SJCRH30 (cell line): ENCODE results near the gene ZCCHC14. TPM values are rescaled to one million over a fixed set of nuclear protein-coding genes. Genes with fewer than 3 reads are reported as not detected.
A peak's percentile ranks its signal among the peaks of the same experiment; 100 is the strongest.
"Not testable (repeated sequence)": the region's sequence is repeated elsewhere in the genome, so short reads cannot be mapped to it uniquely, and the experiment has no call there.

Experiments used
- DNase-seq, 2 experiments: peaks; one replicate each; pipeline ENCODE4 v3.0.0-alpha.2; 2015 to 2020
- H3K27ac ChIP-seq: fragments of 250-450 bp; sonication (Bioruptor Pico); 2 replicates; pipeline ENCODE4 v1.5.1; 2020; ENCODE audit warnings: mild to moderate bottlenecking, moderate library complexity
- H3K27me3 ChIP-seq: fragments of 250-450 bp; sonication (Bioruptor Pico); 2 replicates; pipeline ENCODE4 v1.5.1; 2020; ENCODE audit warnings: mild to moderate bottlenecking, moderate library complexity
- H3K36me3 ChIP-seq: fragments of 250-450 bp; sonication (Bioruptor Pico); 2 replicates; pipeline ENCODE4 v1.5.1; 2020; ENCODE audit warnings: mild to moderate bottlenecking, moderate library complexity
- H3K4me1 ChIP-seq: fragments of 250-450 bp; sonication (Bioruptor Pico); 2 replicates; pipeline ENCODE4 v1.5.1; 2020; ENCODE audit warnings: mild to moderate bottlenecking, moderate library complexity
- H3K4me3 ChIP-seq: fragments of 250-450 bp; sonication (Bioruptor Pico); 2 replicates; pipeline ENCODE4 v1.5.1; 2020; ENCODE audit warnings: mild to moderate bottlenecking, moderate library complexity
- H3K9me3 ChIP-seq: fragments of 250-450 bp; sonication (Bioruptor Pico); replicated peaks from 2 replicates; pipeline ENCODE4 v1.5.1; 2020; ENCODE audit warnings: mild to moderate bottlenecking, moderate library complexity
- total RNA-seq: library from RNA; depleted of rRNA; stranded (reverse); fragments of >200 nt; shearing (Covaris generic); gene quantifications from 2 replicates; pipeline ENCODE4 v1.2.3, GENCODE V29; 2014

The ZCCHC14 gene
- total RNA-seq, 1 experiment from 2014 or later, result 7.5 TPM

- no peak overlapping the region for H3K27ac ChIP-seq
- H3K27me3 ChIP-seq, result no peaks in the 10 kb centered on the region
- no peaks in the 10 kb centered on the region for H3K9me3 ChIP-seq
- H3K36me3 ChIP-seq, result no peaks in the 10 kb centered on the region
- peak overlapping the region; percentile 75 for H3K4me3 ChIP-seq
- DNase-seq, result peak; percentile 16 to 38
- H3K4me1 ChIP-seq, result no peaks in the 10 kb centered on the region; the same call in 1 of the 2 replicates
Observed at GRCh38 chr16:87392821-87393679, 99.8 kb downstream of the ZCCHC14 start.

- Histone ChIP-seq H3K4me1 (peaks cover 2% of the 10 kb centered on the region), H3K9me3 (no peaks in the 10 kb centered on the region), H3K27me3 (no peaks in the 10 kb centered on the region), H3K36me3 (no peaks in the 10 kb centered on the region), H3K4me3 (peak within 1 kb of the TSS; percentile 75), H3K27ac (peak within 1 kb of the TSS; percentile 63)
- peak; percentile 89 to 90 for DNase-seq
Observed at GRCh38 chr16:87391950-87392820, 100.6 kb downstream of the ZCCHC14 start, which contains the start of gene MAP1LC3B. TSS of gene MAP1LC3B (plus strand) at chr16:87392336. CDS start at chr16:87392428, 92 bp downstream.

- Histone ChIP-seq H3K27ac (peak overlapping the region; percentile 63), H3K27me3 (no peaks in the 10 kb centered on the region), H3K4me1 (peaks cover 2% of the 10 kb centered on the region), H3K4me3 (peak overlapping the region; percentile 75), H3K9me3 (no peaks in the 10 kb centered on the region), H3K36me3 (no peaks in the 10 kb centered on the region)
- peak in 1 of 2 experiments; percentile 36 for DNase-seq
Observed at GRCh38 chr16:87391324-87391949, 101.4 kb downstream of the ZCCHC14 start.

- Histone ChIP-seq H3K27me3 (no peaks in the 10 kb centered on the region), H3K9me3 (no peaks in the 10 kb centered on the region), H3K4me3 (peak overlapping the region; percentile 75), H3K4me1 (peaks cover 2% of the 10 kb centered on the region), H3K27ac (no peak overlapping the region; the same call in 1 of the 2 replicates), H3K36me3 (no peaks in the 10 kb centered on the region)
- no peak for DNase-seq
Observed at GRCh38 chr16:87390641-87391323, 102.0 kb downstream of the ZCCHC14 start.

- H3K4me3 ChIP-seq, DNase-seq, H3K4me1 ChIP-seq, H3K36me3 ChIP-seq, H3K9me3 ChIP-seq, H3K27me3 ChIP-seq, H3K27ac ChIP-seq: not testable (repeated sequence)
Observed at GRCh38 chr16:87389914-87390313, 102.9 kb downstream of the ZCCHC14 start.

- Histone ChIP-seq H3K36me3 (no peaks in the 10 kb centered on the region), H3K27ac (no peak overlapping the region), H3K4me1 (peaks cover 2% of the 10 kb centered on the region), H3K4me3 (no peak overlapping the region), H3K9me3 (no peaks in the 10 kb centered on the region), H3K27me3 (no peaks in the 10 kb centered on the region)
- DNase-seq, result no peak
Observed at GRCh38 chr16:87389245-87389644, 103.6 kb downstream of the ZCCHC14 start.

GRCh38 chr16:87388818-87389134 lies 104.0 kb downstream of the ZCCHC14 start:
- H3K4me1 ChIP-seq, result peaks cover 2% of the 10 kb centered on the region
- H3K27ac ChIP-seq, result peak overlapping the region; percentile 84
- H3K27me3 ChIP-seq, result no peaks in the 10 kb centered on the region
- H3K9me3 ChIP-seq, result no peaks in the 10 kb centered on the region
- no peaks in the 10 kb centered on the region for H3K36me3 ChIP-seq
- H3K4me3 ChIP-seq, result peak overlapping the region; percentile 33
- no peak for DNase-seq

- no peaks in the 10 kb centered on the region for H3K9me3 ChIP-seq
- H3K4me3 ChIP-seq, result peak overlapping the region; percentile 33
Observed at GRCh38 chr16:87387942-87388817, 104.6 kb downstream of the ZCCHC14 start.

GRCh38 chr16:87384875-87385167 lies 108.0 kb downstream of the ZCCHC14 start:
- H3K4me1 ChIP-seq, H3K36me3 ChIP-seq, H3K27me3 ChIP-seq, DNase-seq, H3K9me3 ChIP-seq: not testable (repeated sequence)
- Histone ChIP-seq H3K27ac (peak overlapping the region; percentile 87), H3K4me3 (peak overlapping the region; percentile 79)

More at GRCh38 chr16:87387942-87388817, 104.6 kb downstream of the ZCCHC14 start:
- Histone ChIP-seq H3K27ac (peak overlapping the region; percentile 84), H3K4me1 (peaks cover 2% of the 10 kb centered on the region), H3K36me3 (no peaks in the 10 kb centered on the region), H3K27me3 (no peaks in the 10 kb centered on the region)
- peak; percentile 88 to 91 for DNase-seq

GRCh38 chr16:87384162-87384874 lies 108.5 kb downstream of the ZCCHC14 start:
- no peaks in the 10 kb centered on the region for H3K27me3 ChIP-seq
- no peaks in the 10 kb centered on the region for H3K36me3 ChIP-seq
- no peaks in the 10 kb centered on the region for H3K9me3 ChIP-seq
- H3K4me1 ChIP-seq, result peaks cover 2% of the 10 kb centered on the region
- DNase-seq, result peak in 1 of 2 experiments; percentile 67
- H3K27ac ChIP-seq, result peak overlapping the region; percentile 87
- H3K4me3 ChIP-seq, result peak overlapping the region; percentile 79

- peak; percentile 89 to 90 for DNase-seq
- H3K9me3 ChIP-seq, result no peaks in the 10 kb centered on the region
- H3K36me3 ChIP-seq, result no peaks in the 10 kb centered on the region
- H3K4me1 ChIP-seq, result peaks cover 2% of the 10 kb centered on the region; the same call in 1 of the 2 replicates
- H3K27ac ChIP-seq, result peak within 1 kb of the TSS; percentile 87
- no peaks in the 10 kb centered on the region for H3K27me3 ChIP-seq
- peak within 1 kb of the TSS; percentile 79 for H3K4me3 ChIP-seq
Observed at GRCh38 chr16:87383505-87384161, 109.2 kb downstream of the ZCCHC14 start, which contains the start of gene FBXO31. TSS of gene FBXO31 (minus strand) at chr16:87383776. CDS start at chr16:87383744, 32 bp downstream.

GRCh38 chr16:87382023-87382785 lies 110.6 kb downstream of the ZCCHC14 start:
- Histone ChIP-seq H3K27ac (peak overlapping the region; percentile 76), H3K4me3 (peak overlapping the region; percentile 79), H3K27me3 (no peaks in the 10 kb centered on the region), H3K4me1 (no peaks in the 10 kb centered on the region; the same call in 1 of the 2 replicates), H3K9me3 (no peaks in the 10 kb centered on the region), H3K36me3 (no peaks in the 10 kb centered on the region)
- DNase-seq, result no peak
